GM19328 (cell line): ENCODE measurements around the gene RPL5.
"Not testable (repeated sequence)": the region's sequence is repeated elsewhere in the genome, so short reads cannot be mapped to it uniquely, and the experiment has no call there.

ENCODE experiments used
- ATAC-seq: cut with Tn5 transposase; IDR thresholded peaks from one replicate; pipeline ENCODE4 v1.9.1; 2021; ENCODE audit warnings: mild to moderate bottlenecking, moderate library complexity; ENCODE audit not compliant: unreplicated experiment

Gene RPL5

GRCh38 chr1:92831762-92832536 lies at the start of gene RPL5:
TSS of gene RPL5 (plus strand) at chr1:92832040. CDS start at chr1:92832115, 75 bp downstream.
- peak; percentile 98 for ATAC-seq

DNA sequence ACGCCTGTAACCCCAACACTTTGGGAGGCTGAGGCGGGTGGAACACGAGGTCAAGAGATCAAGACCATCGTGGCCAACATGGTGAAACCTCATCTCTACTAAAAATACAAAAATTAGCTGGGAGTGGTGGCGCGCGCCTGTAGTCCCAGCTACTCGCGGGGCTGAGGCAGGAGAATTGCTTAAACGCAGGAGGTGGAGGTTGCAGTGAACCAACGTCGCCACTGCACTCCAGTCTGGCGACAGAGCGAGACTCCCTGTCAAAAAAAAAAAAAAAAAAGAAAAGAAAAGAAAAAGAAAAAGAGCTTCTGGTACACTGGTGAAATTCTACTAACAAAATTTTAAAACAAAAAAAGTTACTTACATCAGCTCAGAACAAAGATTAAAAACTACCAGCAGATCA lies 48.3 kb upstream of the RPL5 start:
- ATAC-seq, result not testable (repeated sequence)

DNA sequence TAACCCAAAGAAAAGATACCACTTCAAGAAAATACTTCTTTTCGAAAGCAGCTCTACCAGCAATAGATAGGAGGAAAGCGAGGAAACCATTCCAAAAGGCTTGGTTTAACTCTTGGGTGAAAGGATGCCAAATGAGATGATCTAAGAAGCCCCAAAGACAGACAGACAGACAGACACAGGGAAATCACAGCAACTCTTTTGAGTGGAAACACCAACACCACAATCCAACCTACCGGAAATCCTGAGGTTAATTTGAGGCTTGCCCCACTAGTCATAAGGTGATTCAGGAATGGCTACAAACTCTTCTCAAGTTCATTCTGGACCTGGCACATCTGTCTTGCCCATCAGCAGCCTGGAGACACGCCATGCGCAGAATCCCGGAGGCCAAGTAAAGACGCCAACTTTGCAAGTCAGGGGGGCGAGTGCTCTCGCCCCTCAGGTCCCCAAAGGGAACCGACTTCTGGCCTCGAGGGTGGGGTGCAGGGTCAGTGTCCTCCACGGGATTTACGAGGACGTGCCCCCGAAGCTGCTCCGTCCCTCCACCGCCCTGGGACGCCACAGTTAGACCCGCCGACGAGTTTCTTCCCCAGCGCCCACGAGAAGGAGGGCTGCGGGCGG lies 47.7 kb upstream of the RPL5 start:
- no peak for ATAC-seq

- peak; percentile 93 for ATAC-seq
Measured at GRCh38 chr1:92784639-92785500, 47.0 kb upstream of the RPL5 start, which contains the start of gene EVI5. TSS of gene EVI5 (minus strand) at chr1:92785108. CDS start at chr1:92736546, 48,562 bp downstream.

DNA sequence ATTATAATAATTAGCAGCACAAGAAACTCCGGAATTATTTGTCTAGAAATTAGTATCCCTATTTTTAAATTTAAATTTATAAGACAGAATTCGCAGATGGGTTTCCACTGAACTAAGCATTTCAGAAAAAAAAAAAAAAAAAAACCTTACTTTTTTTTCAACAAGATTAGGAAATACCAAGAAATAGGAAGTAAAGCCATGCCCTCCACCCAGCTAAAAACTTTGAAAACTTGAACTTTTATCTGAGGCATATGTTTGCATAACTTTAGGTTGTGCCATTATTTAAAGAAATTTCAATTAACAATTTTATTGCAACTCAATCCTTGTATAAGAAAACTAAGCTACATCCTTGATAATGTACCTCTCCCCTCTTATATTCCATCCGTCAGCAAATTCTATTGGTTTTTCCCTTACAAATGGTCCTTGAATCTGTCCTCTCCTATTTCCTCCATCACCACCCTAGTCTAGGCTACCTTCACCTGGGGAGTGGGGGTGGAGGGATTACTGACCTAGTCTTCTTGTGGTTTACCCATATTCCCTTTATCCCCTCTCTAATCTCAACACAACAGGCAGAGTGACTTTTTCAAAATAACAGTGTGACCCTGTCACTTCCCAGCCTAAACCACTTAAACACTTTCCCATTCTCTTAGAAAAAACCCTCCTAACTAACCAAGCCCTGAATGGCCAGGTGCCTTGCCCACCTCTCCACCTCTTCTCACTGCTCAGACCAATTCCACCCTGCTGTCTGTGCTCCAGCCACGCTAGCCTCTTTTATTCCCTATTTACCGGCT lies 45.5 kb upstream of the RPL5 start:
- no peak for ATAC-seq

DNA sequence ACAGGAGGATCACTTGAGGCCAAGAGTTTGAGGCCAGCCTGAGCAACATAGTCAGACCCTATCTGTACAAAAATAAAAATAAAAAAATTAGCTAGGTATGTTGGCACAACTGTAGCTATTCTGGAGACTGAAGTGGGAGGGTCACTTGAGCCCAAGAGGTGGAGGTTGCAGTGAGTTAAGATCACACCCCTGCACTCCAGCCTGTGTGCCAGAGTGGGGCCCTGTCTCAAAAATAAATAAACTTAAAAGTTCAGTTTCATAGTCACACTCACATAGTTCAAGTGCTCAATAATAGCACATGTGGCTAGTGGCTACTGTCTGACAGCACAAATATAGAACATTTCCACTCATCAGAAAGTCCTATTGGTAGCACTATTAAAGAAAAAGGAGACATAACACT lies 41.8 kb upstream of the RPL5 start:
- no peak for ATAC-seq

DNA sequence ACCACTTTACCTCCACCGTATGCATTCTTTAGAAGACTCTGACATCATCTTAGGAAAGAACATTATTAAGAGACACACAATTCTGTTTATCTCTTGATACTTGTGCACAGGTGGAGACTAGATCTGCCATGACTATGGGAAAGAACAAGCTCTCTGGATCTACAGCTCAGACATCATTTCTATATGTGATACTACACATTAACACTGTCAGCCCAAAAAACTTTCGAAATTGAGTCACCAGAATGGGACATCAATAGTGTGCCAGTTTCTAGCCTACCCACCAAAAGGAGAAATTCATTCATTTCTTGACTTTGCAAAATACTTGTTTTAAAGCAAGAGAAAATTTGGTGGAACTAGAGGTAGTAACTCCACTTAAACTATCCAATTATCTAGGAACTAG lies 41.0 kb upstream of the RPL5 start:
- no peak for ATAC-seq

DNA sequence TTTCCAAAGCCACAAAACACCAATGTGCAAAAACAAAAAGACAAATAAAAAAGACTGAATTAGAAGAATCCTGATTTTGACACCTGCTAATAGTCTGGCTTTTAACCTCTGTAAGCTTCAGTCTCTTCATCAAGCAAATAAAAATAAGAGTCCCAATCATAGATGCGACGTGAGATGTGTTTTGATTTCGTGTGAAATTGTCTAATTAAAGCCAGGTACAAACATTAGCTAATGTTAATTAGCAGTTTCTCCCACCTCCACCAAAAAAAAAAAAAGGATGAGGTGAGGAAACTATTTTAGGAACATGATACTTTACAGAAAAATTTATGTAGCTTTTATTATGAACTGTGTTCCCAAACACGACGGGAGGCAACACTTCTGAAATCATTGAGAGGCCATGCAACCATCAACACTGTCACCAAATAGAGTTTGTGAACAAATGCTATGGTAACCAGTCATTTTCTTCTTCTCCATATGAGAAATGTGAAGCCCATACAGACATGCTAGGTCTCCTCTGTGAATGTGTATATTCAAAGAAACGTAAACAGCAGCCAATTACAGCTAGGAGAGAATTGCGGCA lies 40.3 kb upstream of the RPL5 start:
- no peak for ATAC-seq

- ATAC-seq, result no peak
Measured at GRCh38 chr1:92792340-92792782, 39.5 kb upstream of the RPL5 start.

DNA sequence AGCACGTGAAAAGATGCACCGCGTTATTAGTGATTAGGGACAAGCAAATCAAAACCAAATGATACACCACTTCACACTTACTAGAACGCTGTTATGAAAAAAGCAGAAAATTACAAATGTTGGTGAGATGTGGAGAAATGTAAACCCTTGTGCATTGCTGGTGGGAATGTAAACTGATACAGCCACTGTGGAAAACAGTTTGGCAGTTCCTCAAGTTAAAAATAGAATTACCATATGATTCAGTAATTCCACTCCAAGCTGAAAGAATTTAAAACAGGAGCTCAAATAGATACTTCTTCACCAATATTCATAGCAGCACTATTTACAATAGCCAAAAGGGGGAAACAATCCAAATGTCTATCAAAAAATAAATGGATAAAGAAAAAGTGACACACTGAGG lies 36.7 kb upstream of the RPL5 start:
- no peak for ATAC-seq

DNA sequence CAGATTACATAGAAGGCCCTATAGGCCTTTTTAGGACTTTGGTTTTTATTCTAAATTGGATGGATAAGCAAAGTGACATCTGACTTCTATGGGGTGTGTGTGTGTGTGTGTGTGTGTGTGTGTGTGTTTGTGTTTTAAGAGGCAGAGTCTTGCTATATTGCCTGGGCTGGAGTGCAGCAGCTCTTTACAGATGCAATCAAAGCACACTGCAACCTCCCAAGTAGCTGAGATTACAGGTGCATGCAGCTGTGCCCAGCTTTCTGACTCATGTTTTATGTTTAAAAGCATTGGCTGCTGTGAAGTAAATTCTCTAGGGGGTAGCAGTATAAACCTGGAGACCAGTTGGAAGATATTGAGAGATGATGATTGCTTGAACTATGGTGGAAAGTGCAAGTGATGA lies 34.5 kb upstream of the RPL5 start:
- no peak for ATAC-seq

- ATAC-seq, result no peak
Measured at GRCh38 chr1:92797961-92798360, 33.9 kb upstream of the RPL5 start.

DNA sequence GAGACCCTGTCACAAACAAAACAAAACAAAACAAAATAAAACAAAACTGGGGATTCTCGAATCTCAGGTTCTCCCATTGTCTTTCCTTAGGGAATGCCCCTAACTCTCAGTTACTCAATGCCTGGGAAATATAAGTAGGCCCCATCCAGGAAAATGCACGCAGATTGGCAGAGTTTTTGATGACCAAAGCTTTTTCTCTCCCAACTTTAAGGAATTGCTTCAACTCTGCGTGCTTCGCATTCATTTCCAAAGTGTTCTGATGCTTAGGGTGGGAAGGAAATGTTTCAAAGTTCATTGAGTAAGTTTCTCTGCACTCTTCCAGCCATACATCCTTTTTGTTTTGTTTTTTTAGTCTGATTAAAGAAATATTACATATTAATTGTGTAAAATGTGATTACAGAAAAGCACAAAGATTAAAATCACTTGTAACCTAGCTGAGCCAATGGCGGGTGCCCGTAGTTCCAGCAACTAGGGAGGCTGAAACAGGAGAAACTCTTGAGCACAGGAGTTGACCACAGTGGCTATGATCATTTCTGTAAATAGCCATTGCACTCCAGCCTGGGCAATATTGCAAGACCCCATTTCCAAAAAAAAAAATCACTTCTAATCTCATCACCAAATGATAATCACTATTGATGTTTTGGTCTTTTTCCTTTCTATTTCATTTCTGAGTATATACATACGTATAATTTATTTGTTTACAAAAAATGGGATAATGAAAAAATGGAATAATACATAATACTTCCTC lies 28.5 kb upstream of the RPL5 start:
- no peak for ATAC-seq

- ATAC-seq, result no peak
Measured at GRCh38 chr1:92804721-92805201, 27.1 kb upstream of the RPL5 start.

- ATAC-seq, result no peak
Measured at GRCh38 chr1:92805216-92805615, 26.6 kb upstream of the RPL5 start.

DNA sequence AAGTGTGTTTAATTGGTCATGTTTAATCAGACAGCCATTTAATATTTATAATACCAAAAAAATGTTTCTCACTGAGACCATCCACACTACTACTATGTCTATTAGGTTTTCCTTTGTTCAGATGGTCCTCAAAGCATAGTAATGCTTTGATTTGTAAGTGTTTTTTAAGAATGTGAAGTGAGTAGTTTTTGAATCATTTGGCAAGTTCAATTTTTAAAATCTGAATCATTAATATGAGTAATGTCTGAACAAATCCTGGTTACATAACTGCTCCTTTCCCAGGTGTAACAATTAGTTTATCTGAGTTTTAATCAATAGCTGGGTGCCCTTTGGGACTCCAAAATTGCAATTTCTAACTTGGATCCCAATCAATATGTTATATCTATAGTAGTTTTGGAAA lies 23.5 kb upstream of the RPL5 start:
- no peak for ATAC-seq

- ATAC-seq, result no peak
Measured at GRCh38 chr1:92816732-92817131, 15.1 kb upstream of the RPL5 start.

- ATAC-seq, result no peak
Measured at GRCh38 chr1:92817137-92817697, 14.6 kb upstream of the RPL5 start.
